ELF-1 (cell line): ENCODE results near the gene SUPT3H.

ENCODE experiments used
- DNase-seq: peaks from one replicate; pipeline ENCODE4 v3.0.0-alpha.2; 2016; ENCODE audit warnings: low read depth, low spot score

Gene SUPT3H

GRCh38 chr6:45118754-45119153, 259.0 kb downstream of the SUPT3H start:
- DNase-seq = no peak

GRCh38 chr6:45116714-45117410, 260.9 kb downstream of the SUPT3H start:
- no peak for DNase-seq

- DNase-seq = no peak
These were observed 262.0 kb downstream of the SUPT3H start for GRCh38 chr6:45115696-45116095.

DNA sequence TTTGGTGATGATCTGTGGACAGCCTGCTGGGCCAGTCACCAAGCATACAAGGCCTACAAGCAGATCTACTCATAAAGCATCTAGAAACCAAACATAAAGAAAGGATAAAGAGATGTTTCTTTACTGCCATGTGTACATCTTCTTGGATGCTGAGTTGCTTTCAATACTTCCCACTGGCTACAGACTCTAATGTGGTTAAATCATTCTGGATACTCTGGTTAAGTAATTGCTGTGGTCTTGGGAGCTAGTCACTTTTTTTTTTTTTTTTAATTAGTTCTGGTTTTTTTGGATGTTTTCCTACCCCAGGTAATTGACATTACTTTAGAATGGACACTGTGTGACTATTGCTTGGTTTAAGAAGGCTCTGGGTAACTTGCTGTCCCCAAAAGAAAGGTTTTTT, 265.0 kb downstream of the SUPT3H start:
- DNase-seq = no peak

DNA sequence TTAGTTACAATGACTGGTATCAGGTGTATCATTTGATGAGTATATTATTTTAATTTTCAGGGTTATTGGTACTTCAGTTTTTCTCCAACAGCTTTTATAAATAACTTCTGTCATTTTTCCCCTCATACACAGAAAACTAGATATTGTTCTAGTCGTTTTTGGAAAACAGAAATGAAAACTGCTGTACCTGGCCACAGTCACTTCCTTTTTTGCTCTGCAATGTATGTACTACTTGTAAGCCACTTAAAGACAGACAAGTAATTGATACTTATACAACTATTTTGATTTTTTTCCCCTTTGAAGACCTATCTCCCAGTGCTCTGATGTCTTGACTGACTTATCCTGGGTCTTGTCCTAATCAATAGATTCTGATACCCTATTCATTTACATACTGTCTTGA, 268.2 kb downstream of the SUPT3H start:
- DNase-seq = no peak

GRCh38 chr6:45105170-45105820, 272.4 kb downstream of the SUPT3H start:
- no peak for DNase-seq

DNA sequence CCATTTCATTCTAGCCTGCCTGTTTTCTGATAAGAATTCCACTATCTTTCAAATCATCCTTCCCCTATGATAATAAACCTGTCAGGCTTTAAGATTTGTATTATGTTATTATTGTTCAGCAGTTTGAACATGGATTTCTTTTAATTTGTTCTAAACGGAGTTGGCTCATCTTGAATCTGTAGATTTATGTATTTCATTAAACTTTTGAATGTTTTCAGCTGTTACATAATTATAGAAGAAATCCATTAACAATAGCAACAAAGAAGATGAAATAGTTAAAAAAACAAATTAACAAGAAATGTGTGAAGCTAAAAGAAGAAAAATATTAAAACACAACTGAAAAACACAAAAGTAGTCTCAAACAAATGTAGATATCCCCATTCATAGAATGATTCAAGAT, 273.3 kb downstream of the SUPT3H start:
- DNase-seq = no peak

- DNase-seq = no peak
These were observed 279.5 kb downstream of the SUPT3H start for GRCh38 chr6:45098256-45098655.

GRCh38 chr6:45094831-45095230, 282.9 kb downstream of the SUPT3H start:
- no peak for DNase-seq

DNA sequence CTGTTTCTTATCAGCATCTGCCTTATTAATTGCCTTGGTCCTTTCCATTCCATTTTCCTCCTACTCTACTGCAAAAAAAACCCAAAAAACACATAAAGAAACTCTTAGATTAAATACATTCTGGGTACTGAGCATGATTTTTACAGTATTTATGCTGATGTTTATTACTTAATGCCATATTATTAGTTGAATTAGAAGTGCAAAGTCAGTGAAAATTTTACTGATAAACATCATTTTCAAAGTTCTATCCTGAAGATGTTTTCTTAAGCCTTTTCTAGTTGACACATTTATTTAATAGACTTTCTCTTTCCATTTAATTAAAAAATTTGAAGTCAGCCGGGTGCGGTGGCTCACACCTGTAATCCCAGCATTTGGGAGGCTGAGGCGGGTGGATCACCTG, 285.6 kb downstream of the SUPT3H start:
- DNase-seq = no peak

DNA sequence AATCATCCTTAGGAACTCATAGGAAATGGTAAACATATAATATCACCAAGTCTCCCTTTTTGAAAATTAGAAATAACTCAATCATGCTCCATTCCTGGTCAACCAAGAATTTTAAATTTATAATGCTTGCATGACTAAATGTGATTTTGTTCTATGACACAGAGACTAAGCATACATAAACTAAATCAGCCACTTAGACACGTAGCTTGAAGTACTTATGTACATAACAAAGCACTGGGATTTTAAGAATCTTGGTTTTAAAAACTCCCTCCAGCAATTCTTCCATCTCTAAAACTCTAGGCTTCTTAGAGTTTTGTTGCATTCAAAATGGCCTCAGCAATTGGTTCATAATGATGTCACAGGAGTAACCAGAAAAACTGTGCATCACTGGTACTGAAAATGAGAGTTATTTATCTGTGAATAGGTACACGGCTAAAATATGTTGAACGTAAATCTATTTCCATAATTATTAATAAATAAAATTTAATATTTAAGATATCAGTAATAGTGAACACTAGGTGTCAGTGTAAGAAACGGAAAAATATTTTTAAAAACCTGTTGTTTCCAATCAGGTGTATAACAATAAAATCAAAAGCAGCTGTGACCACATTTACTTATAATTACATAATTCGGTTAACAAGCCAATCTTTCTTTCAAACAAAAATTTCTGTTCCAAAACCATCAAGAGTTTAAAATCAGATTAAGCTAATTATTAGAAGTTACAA, 291.2 kb downstream of the SUPT3H start:
- DNase-seq = no peak

- no peak for DNase-seq
These were observed 293.5 kb downstream of the SUPT3H start for GRCh38 chr6:45084257-45084656.

DNA sequence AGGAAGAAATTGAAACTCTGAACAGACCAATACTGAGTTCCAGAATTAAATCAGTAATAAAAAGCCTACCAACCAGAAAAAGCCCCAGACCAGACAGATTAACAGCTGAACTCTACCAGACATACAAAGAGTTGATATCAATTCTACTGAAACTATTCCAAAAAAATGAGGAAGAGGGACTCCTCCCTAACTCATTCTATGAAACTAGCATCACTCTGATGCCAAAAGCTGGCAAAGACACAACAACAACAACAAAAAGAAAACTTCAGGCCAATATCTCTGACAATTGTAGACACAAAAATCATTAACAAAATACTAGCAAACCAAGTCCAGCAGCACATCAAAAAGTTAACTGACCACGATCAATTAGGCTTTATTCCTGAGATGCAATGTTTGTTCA, 295.6 kb downstream of the SUPT3H start:
- DNase-seq = no peak

DNA sequence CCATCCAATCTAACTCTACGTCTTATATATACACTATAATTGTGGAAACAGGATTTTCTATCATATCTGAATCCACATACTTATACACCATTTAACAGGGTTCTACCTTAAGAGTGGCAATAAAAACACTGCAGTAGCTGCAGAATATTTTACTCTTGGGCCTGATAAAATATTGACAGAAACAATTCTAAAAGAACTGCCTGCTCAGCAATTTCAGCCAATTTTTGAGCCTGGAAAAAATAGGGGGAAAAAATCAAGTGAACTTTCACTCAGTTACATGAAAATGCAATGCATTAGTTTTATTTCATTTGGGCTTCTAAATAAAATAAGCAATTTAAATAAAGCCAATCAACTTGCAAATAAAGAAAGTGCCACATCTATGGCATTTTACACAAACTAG, 296.1 kb downstream of the SUPT3H start:
- DNase-seq = no peak

- no peak for DNase-seq
These were observed 299.3 kb downstream of the SUPT3H start for GRCh38 chr6:45078432-45078831.

DNA sequence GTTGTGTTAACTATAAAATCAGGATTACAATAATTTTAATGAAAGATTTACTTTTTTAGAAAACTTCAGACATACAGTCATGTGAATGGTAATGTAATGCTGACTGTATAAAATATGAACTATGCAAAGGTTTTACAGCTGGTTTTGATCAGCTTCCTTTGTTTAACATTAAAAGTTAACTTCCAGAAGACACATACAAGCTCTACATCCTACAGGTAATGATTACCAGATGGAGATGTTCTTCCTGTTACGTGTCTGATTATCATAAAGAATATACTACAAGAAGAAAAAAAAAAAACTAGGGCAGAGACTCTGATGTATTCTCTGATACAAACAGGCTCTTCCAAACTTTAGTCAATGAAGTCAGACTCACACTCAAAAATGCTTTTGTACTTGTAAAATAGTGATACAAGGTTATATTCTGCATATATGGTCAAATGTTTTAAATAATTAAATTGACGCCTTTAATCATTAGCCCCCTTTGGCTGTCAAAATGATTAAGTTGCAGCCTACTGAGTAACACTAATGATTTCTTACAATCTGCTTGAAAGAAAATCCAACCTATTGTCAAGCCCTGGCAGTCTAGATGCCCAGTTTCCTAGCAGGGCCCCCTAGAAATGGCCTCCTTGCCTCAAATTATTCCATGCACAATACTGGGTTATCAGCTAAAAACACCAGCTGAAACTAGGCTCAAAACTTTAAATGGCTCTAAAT, 301.4 kb downstream of the SUPT3H start:
- no peak for DNase-seq

GRCh38 chr6:45075246-45075645, 302.5 kb downstream of the SUPT3H start:
- DNase-seq = no peak

- DNase-seq = no peak
These were observed 303.3 kb downstream of the SUPT3H start for GRCh38 chr6:45074439-45074838.

- no peak for DNase-seq
These were observed 304.0 kb downstream of the SUPT3H start for GRCh38 chr6:45073771-45074170.

DNA sequence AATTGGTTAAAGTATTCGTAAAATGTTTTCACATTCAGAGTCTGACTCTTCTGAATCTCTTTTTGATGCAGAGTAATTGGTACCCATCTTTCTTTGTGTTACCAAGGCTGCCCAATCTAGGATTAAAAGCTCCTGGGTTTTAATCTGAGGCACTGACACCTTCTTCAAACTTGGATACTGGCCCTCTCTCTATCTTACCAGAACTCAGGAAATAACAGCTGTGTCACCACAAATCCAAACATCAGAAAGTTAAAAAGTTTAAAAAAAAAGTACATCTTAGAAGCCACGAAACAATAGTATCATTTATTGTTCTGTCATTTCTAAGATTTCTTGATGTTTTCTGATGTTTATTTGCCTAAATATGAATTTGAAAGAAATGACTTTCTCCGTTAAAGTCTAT, 305.1 kb downstream of the SUPT3H start:
- no peak for DNase-seq

GRCh38 chr6:45072016-45072415, 305.7 kb downstream of the SUPT3H start:
- DNase-seq = no peak

GRCh38 chr6:45069091-45069490, 308.6 kb downstream of the SUPT3H start:
- no peak for DNase-seq
